Thymus (tissue), 11 donors: ENCODE measurements around the gene ZBTB16. TPM values are rescaled to one million over a fixed set of nuclear protein-coding genes. Genes with fewer than 3 reads are reported as not detected.

Experiments
- DNase-seq, 9 donors: peaks; one replicate each; pipeline ENCODE4 v3.0.0-alpha.2; 2013; ENCODE audit warnings: low spot score in 9 of 9, low read depth in 6 of 9, missing footprints in 1 of 9
- H3K27ac ChIP-seq, 2 donors: one replicate each; pipeline ENCODE4 v1.5.1; 2013; ENCODE audit warnings: control low read depth in 1 of 2, low read depth in 1 of 2, low read length in 1 of 2, mild to moderate bottlenecking in 1 of 2, moderate library complexity in 1 of 2
- H3K27me3 ChIP-seq, 2 donors: one replicate each; pipeline ENCODE4 v1.5.1; 2013; ENCODE audit warnings: low read length in 1 of 2; ENCODE audit not compliant: control insufficient read depth in 2 of 2, insufficient read depth in 1 of 2
- H3K36me3 ChIP-seq, 2 donors: one replicate each; pipeline ENCODE4 v1.5.1; 2013; ENCODE audit warnings: low read length in 1 of 2, mild to moderate bottlenecking in 1 of 2, moderate library complexity in 1 of 2; ENCODE audit not compliant: control insufficient read depth in 2 of 2, insufficient read depth in 2 of 2
- H3K4me1 ChIP-seq, 2 donors: one replicate each; pipeline ENCODE4 v1.5.1; 2013; ENCODE audit warnings: low read length in 2 of 2; ENCODE audit not compliant: control insufficient read depth in 2 of 2, insufficient read depth in 2 of 2
- H3K4me3 ChIP-seq, 2 donors: one replicate each; pipeline ENCODE4 v1.5.1; 2013; ENCODE audit warnings: low read length in 2 of 2, control low read depth in 1 of 2, mild to moderate bottlenecking in 1 of 2
- H3K9me3 ChIP-seq, 2 donors: one replicate each; pipeline ENCODE4 v1.5.1; 2013; ENCODE audit warnings: low read length in 1 of 2, mild to moderate bottlenecking in 1 of 2; ENCODE audit not compliant: control insufficient read depth in 2 of 2, insufficient read depth in 1 of 2
- WGBS: extraction: QIAGEN DNeasy Blood & Tissue Kit; methylation state at CpG from one replicate; pipeline ENCODE4 v1.1.7; 2013; 5-methylcytosine and 5-hydroxymethylcytosine counted together
- polyA plus RNA-seq: library from polyadenylated mRNA; stranded (reverse); fragments of 200-250 nt; gene quantifications from one replicate; pipeline ENCODE4 v1.2.3, GENCODE V29; 2013
- total RNA-seq: library from RNA; stranded (reverse); fragments of 120-200 nt; gene quantifications from one replicate; pipeline ENCODE4 v1.2.4, GENCODE V29; 2013
- donor health status: healthy.

Gene ZBTB16
- total and polyA plus RNA-seq, 2 donors: 5.7 to 21.5 TPM

- Histone ChIP-seq H3K4me3 (no peak overlapping the region), H3K36me3 (peaks cover 0 to 2% of the 10 kb centered on the region in 2 donors), H3K27ac (no peak overlapping the region), H3K9me3 (no peaks in the 10 kb centered on the region), H3K27me3 (no peaks in the 10 kb centered on the region), H3K4me1 (no peaks in the 10 kb centered on the region)
- DNase-seq: no peak
- WGBS: 92% methylated on average over 14 of the region's 14 CpGs
Measured at GRCh38 chr11:114243461-114244372, 184.2 kb downstream of the ZBTB16 start.

GRCh38 chr11:114244726-114245394 lies 185.3 kb downstream of the ZBTB16 start:
- H3K4me3 ChIP-seq: no peak overlapping the region
- H3K36me3 ChIP-seq: peaks cover 0 to 2% of the 10 kb centered on the region in 2 donors
- no peaks in the 10 kb centered on the region for H3K4me1 ChIP-seq
- no peaks in the 10 kb centered on the region for H3K27me3 ChIP-seq
- no peaks in the 10 kb centered on the region for H3K9me3 ChIP-seq
- no peak overlapping the region for H3K27ac ChIP-seq
- DNase-seq: no peak
- WGBS: 97% methylated on average over 18 of the region's 18 CpGs

GRCh38 chr11:114246321-114247069 lies 187.0 kb downstream of the ZBTB16 start:
- H3K27me3 ChIP-seq: no peaks in the 10 kb centered on the region
- no peak overlapping the region for H3K27ac ChIP-seq

GRCh38 chr11:114247070-114247789 lies 187.7 kb downstream of the ZBTB16 start:
- peaks cover 0 to 6% of the 10 kb centered on the region in 2 donors for H3K36me3 ChIP-seq
- no peak overlapping the region for H3K4me3 ChIP-seq
- WGBS: 94% methylated on average over 11 of the region's 11 CpGs
- no peak for DNase-seq
- no peaks in the 10 kb centered on the region for H3K27me3 ChIP-seq
- no peaks in the 10 kb centered on the region for H3K4me1 ChIP-seq
- H3K27ac ChIP-seq: no peak overlapping the region
- no peaks in the 10 kb centered on the region for H3K9me3 ChIP-seq

More at GRCh38 chr11:114246321-114247069, 187.0 kb downstream of the ZBTB16 start:
- H3K9me3 ChIP-seq: no peaks in the 10 kb centered on the region
- DNase-seq: no peak
- no peak overlapping the region for H3K4me3 ChIP-seq
- H3K4me1 ChIP-seq: no peaks in the 10 kb centered on the region
- 96% methylated on average over 8 of the region's 8 CpGs for WGBS
- peaks cover 0 to 6% of the 10 kb centered on the region in 2 donors for H3K36me3 ChIP-seq

- WGBS: 97% methylated on average over 17 of the region's 17 CpGs
- no peaks in the 10 kb centered on the region for H3K27me3 ChIP-seq
- no peak overlapping the region for H3K4me3 ChIP-seq
- no peaks in the 10 kb centered on the region for H3K4me1 ChIP-seq
- H3K9me3 ChIP-seq: no peaks in the 10 kb centered on the region
- H3K27ac ChIP-seq: no peak overlapping the region
- peaks cover 0 to 4% of the 10 kb centered on the region in 2 donors for H3K36me3 ChIP-seq
- no peak for DNase-seq
Measured at GRCh38 chr11:114250180-114250579, 190.7 kb downstream of the ZBTB16 start.

- no peaks in the 10 kb centered on the region for H3K4me1 ChIP-seq
- H3K9me3 ChIP-seq: no peaks in the 10 kb centered on the region
- 94% methylated on average over 14 of the region's 14 CpGs for WGBS
- DNase-seq: no peak
- H3K36me3 ChIP-seq: peaks cover 0 to 4% of the 10 kb centered on the region in 2 donors
- H3K27ac ChIP-seq: no peak overlapping the region
- H3K27me3 ChIP-seq: no peaks in the 10 kb centered on the region
- no peak overlapping the region for H3K4me3 ChIP-seq
Measured at GRCh38 chr11:114250993-114251814, 191.7 kb downstream of the ZBTB16 start.

- Histone ChIP-seq H3K4me1 (no peaks in the 10 kb centered on the region), H3K36me3 (peaks cover 0 to 4% of the 10 kb centered on the region in 2 donors), H3K27ac (no peak overlapping the region), H3K9me3 (no peaks in the 10 kb centered on the region), H3K27me3 (no peaks in the 10 kb centered on the region), H3K4me3 (no peak overlapping the region)
- 95% methylated on average over 9 of the region's 9 CpGs for WGBS
- no peak for DNase-seq
Measured at GRCh38 chr11:114251815-114252337, 192.4 kb downstream of the ZBTB16 start.

GRCh38 chr11:114252767-114253166 lies 193.3 kb downstream of the ZBTB16 start:
- Histone ChIP-seq H3K27me3 (no peaks in the 10 kb centered on the region), H3K27ac (no peak overlapping the region), H3K4me3 (no peak overlapping the region), H3K9me3 (no peaks in the 10 kb centered on the region), H3K36me3 (peaks cover 0 to 4% of the 10 kb centered on the region in 2 donors), H3K4me1 (peaks cover 0 to 2% of the 10 kb centered on the region in 2 donors)
- DNase-seq: no peak
- 95% methylated on average over 9 of the region's 9 CpGs for WGBS
